Upper lobe of left lung (tissue), 4 donors: Measurements from ENCODE around the gene AFAP1.

Experiments
- CTCF ChIP-seq, 6 experiments: fragments of 450-650 bp in 4 of 6; fragments of 200-600 bp in 2 of 6; sonication (generic) in 2 of 6; IDR thresholded peaks; one replicate each; pipeline ENCODE4 v1.5.1; 2016 to 2019; ENCODE audit warnings: antibody characterized with exemption in 6 of 6
- POLR2A ChIP-seq, 4 donors: fragments of 450-650 bp; IDR thresholded peaks; one replicate each; pipeline ENCODE4 v1.5.1; 2016 to 2017; ENCODE audit warnings: antibody characterized with exemption in 4 of 4, mild to moderate bottlenecking in 2 of 4
- POLR2AphosphoS5 ChIP-seq, 2 donors: sonication (generic); formaldehyde crosslinking; IDR thresholded peaks; one replicate each; pipeline ENCODE4 v1.5.1; 2017; ENCODE audit warnings: antibody characterized with exemption in 2 of 2

- TF ChIP-seq POLR2AphosphoS5 (IDR thresholded peaks at IDR 0.05) (no peak), CTCF (IDR thresholded peaks at IDR 0.05) (no peak), POLR2A (IDR thresholded peaks at IDR 0.05) (no peak)
Measured at GRCh38 chr4:7771541-7772507, 167.8 kb downstream of the AFAP1 start.
